ENCODE measurements around the gene TGM3.

The TGM3 gene

DNA sequence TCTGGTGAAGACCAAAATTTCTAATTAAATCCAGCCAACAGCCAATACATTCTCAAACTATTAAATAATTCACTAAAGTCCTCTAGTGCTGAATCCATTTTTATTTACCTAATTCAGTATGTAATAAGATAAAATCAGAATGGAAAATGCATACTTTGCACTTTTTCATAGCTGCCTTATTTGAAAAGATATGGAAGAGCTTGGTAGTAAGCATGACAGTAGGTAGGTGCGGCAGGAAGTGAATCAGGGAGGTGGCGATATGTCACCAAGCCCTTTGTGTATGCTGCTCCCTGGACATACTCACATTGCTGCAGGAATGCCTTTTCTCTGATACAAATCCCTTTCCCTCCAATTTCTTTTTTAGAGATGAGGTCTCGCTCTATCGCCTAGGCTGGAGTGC lies 10.2 kb upstream of the TGM3 start:
- DNase-seq, result no peak

DNA sequence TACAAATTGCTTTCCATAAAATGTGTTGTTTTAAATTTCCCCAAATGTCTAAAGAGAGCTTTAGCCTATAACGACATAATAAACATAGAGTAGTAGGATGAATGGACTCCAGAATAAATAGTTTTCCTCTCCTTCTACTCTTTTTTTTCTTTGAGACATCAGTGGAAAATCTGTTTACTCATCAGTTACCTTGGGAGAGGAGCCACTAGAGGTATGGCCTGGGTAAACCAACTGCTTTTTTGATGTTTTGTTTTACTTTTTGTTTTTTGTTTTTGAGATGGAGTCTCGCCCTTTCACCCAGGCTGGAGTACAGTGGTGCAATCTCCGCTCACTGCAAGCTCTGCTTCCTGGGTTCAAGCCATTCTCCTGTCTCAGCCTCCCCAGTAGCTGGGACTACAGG lies 8.3 kb upstream of the TGM3 start:
- DNase-seq, result no peak

DNA sequence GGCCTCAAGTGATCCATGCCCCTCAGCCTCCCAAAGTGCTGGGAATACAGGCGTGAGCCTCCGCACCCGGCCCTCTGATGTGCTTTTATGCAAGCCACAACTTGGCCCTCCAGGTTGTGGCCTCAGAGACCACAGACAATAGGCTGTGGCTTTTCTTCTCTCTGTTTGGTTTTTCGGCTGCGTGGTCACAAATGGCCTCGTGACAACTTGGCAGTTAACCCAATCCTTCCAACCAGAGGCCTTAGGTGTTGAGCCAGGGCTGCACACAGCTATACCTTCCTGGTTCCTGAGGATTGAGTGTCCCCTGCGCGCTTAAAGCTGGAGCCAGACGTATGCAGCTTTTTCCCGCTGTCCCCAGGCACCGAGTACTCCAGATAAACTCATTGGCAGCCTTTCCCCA lies 6.3 kb upstream of the TGM3 start:
- no peak for DNase-seq

DNA sequence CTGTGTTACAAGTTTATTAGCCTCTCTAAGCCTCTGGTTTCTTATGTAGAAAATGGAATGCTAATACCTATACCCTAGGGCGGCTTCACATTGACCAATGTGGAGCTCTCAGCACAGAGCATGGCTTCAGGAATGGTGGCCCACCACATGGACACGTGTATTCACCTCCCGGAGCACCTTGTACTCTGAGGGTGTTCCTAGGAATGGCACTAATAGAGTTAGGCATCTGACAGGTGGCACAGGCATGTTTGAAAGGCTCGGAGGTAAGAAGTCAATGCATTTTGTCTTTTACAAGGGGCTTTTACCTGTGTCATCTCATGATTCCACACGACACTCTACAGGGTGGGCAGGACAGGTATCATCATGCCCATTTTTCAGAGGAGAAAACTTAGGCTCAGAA lies 5.3 kb upstream of the TGM3 start:
- DNase-seq, result no peak

DNA sequence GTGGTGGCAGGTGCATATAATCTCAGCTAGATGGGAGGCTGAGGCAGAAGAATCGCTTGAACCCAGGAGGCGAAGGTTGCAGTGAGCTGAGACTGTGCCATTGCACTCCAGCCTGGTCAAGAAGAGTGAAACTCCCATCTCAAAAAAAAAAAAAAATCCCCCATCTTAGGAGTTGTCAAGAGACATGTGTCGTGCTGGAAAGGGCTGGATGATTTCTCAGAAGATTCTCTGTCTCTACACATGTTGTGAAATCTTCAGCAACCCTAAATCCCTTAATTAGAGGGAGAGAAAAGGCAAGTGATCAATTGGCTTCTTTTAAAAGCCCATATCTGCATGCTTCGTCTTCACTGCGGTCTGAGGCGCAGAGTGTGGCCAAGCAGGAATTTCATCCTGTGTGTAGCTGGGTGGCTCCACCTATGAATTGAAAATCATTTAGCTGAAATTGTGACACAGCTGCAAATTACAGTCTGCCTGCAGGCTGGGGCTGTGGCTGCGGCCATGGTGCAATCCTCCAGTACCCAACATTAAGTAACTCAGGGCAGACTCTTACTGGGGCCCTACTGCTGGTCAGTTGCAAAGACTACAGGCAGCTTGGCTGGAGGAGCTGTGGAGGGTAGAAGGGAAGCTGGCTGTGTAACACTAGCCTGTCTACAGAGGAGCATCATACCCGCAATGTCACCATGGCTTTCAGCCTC lies 3.2 kb upstream of the TGM3 start:
- DNase-seq, result no peak

DNA sequence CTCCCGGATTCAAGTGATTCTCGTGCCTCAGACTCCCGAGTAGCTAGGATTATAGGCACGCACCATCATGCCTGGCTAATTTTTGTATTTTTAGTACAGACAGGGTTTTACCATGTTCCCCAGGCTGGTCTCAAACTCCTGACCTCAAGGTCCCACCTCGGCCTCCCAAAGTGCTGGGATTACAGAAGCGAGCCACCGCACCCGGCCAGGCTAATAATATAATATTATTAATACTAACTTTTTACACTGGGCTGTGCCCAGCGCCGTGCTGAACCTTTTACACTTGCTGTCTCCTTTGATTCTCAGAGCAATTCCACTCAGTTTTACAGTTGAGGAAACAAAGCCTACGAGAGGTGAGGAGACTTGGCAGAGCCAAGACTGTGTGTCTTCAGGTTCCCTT lies 2.3 kb upstream of the TGM3 start:
- DNase-seq, result no peak

DNA sequence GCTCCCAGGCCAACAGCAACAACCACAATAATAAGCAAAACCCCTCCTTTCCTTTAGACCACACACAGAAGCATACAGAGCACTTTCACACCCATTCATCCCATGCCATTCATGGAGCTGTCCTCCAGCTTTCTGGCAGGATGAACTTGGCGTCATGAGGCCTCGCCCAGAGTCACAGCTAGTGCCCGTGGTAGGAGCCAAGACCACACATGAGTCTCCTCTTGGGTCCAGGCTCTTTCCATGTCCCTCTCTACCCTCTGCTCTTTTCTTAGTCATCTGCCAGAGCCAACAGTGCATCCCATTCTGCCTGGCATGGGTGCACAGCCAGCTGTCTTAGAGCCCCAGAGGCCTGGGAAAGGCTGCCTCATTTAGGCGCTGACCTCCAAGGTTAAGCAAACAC lies 1.8 kb upstream of the TGM3 start:
- DNase-seq, result no peak

DNA sequence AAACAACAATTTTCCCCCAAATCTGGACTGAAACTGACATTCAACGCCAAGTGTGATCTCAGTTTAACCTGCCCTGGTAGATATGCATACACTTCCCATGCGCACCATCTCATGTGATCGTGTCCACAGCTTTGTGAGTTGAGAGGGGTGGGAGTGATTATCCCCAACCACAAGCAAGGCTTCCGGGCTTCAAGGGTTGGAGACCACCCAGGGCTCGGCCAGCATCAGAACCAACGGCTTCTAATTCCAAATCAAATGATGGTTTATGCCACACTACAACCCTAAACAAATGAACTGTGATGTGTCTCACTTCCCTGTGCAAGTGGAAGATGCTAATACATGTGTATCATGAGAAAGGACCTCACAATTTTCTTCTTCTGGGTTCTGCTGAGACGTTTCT lies 515 bp upstream of the TGM3 start:
- no peak for DNase-seq

DNA sequence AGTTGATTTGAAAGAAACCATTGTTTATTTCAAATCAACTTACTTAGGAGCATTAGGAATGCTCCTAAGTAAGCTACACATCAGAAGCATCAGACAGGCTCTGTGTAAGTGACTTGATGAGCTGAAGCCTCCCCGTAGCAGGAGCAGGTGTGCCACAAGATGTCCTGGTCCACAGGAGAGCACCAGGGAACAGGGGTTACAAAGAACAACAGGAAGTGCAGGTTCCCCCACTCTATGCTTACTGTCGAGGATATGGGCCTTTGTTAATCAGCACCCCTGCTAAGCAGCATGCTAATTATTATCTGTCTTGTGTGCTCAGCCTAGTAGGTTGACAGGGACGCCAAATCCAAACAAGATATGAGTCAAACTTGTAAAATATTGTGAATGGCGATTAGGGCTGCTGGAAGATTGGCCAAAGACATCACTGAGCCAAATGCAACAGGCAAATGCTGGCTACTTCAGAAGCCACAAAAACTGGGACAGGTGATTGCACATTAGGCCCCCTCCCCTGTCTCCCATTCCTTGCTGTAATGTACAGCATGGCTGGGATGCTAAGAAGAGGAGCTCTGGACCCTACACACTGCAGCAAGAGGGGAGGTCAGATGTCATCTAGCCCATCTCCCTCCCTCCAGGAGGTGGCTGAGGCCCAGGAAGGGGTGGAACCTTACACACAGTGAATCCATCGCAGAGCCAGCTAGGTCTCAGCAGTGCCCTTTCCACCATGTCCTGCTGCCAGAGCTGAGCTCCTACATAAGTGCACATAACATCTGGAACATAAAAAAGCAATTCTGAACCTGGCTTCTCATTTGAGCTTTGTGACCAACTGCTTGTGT lies 939 bp downstream of the TGM3 start:
- no peak for DNase-seq

DNA sequence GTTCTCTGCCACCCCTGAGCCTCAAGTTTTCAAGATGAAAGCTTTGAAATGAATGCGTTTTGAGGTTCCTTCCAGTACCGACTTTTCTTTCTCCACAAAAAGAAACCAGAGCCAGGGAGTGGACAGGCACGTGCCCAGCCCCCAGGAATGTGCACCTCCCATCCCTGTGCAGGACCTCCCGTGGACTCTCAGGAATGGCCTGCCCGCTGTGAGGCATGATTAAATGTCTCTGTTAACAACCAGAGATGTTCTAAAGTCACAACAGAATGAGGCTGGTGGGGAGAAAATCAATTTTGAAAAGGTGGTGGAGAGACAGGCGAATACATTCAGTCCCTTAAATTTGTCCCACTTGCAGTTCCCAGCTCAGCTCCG lies 1.5 kb downstream of the TGM3 start:
- no peak for DNase-seq

DNA sequence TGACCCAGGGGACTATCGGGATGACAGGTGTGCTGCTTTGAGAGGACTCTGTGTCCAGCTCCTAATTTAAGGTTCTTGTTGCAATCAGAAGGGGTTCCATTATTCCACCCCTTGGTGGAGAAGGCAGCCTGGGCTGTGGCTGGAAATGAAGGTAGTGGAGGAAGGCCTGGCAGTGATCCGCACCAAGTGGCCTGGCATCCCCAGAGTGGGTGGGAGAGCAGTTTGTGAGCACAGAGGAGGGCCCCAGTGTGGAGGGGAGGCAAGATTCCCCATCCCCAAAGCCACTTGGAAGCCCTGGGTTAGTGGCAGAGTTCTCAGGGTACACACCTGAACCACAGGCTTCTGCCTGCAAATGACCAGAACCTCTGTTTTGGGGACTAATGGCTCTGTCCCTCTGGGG lies 2.3 kb downstream of the TGM3 start:
- DNase-seq, result no peak

DNA sequence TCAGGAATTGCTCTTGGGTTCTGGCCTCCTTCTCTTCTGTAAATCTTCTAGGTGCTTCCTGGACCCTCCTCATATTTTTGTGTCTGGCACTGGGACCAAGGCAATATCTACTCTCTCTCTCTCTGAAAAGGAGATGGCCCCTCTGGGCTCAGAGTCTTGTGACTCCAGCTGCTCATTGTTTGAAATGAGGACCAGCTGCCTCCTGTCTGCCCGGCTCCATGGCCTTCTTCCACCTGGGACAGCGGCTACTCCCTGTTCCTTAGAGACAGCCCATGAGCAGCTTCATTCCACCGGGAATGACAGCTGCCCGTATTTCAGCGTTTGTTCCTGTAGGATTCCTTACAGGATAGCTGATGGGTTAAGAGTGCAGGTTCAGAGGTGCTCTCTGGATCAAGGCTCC lies 2.9 kb downstream of the TGM3 start:
- no peak for DNase-seq

DNA sequence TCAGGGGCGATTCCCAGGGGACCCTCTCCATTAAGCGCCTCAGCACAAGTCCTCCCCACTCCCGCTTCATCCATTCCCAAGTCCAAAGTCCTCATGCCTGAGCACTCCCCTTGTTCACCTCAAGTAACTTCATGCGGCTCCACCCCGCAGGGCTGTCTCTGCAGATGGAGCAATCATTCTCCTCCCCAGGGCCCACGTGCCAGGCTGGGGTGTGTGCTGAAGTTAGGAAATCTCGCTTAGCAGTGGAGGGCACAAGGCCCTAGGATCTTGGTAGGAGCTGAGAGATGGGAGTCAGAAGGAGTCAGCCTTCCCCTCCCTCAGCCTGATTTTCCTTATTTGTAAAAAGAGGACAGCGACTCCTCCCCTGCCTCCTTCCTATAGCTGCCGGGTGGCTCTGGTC lies 3.5 kb downstream of the TGM3 start:
- no peak for DNase-seq

DNA sequence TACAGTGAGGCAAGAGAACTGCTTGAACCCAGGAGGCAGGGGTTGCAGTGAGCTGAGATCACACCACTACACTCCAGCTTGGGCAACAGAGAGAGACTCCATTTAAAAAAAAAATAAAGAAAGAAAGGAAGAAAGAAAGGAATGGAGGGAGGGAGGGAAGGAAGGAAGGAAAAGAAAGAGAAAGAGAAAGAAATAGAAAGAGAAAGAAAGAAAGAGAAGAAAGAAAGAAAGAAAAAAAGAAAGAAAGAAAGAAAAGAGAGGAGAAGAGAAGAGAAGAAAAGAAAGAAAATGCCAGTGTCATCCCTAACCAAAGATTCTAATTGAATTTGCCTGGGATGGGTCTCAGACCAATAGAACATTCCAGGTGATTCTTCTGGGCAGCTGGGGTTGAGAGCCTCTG lies 4.2 kb downstream of the TGM3 start:
- DNase-seq, result no peak

DNA sequence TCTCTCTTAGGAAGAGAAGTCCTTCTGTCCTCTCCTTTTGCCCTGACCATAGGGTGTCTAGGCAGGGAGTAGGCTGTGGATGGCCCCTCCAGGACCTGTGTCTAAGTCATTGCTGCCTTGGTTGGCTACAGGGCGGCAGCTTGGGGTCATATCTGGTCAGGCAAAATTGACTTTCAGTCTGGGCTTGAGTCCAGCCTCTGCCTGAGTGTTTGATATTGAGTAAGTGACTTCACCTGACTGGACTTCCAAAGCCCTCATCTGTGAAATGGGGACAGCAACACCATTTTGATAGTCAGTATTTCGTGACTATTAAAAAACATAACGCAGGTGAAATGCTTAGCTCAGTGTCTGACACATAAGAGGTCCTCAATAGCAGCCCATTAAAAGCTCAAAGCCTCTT lies 4.6 kb downstream of the TGM3 start:
- no peak for DNase-seq

DNA sequence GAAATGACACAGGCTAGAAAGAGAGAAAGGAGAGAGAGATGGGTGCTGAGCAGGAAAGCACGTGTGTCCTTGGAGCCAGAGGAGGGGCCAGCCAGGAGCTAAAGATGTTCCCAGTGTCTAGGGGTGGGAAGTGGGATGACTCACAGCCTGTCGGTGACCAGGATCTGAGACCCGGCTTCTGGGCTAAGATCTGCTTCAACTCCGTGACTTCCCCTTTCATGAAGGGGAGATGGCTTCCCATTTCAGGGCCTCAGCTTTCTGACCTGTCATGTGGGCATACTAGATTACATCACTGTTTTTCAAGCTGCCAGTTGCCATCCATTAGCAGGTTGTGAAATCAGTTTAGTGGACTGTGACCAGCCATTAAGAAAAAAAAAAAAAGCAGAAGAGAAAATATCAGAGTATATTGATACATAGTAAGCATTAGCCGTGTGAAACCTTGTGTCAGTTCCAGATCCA lies 5.4 kb downstream of the TGM3 start:
- DNase-seq, result no peak

DNA sequence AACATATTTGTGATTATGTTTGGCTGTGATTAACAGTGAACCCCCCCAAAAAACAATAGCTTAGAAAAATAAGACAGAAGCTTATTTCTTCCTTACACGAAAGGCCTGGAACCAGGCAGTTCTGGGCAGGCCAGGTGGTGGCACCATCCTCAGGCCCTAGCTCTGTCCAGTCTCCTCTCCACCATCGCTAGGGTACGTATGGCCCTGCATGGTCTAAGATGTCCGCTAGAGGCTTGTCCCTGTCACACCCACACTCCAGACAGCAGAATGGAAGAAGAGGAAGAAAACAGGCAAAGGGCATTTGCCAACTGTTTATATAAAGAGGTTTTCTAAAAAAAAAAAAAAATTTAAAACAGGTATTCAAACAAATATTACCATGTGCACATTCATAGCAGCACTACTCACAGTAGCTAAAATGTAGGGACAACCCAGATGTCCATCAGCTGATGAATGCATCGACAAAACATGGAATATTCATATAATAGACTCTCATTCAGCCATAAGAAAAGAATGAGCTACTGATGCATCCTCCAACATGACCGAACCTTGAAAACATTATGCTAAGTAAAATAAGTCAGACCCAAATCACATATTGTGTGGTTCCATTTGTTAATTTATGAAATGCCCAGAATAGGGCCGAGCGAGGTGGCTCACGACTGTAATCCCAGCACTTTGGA lies 6.7 kb downstream of the TGM3 start:
- DNase-seq, result no peak

DNA sequence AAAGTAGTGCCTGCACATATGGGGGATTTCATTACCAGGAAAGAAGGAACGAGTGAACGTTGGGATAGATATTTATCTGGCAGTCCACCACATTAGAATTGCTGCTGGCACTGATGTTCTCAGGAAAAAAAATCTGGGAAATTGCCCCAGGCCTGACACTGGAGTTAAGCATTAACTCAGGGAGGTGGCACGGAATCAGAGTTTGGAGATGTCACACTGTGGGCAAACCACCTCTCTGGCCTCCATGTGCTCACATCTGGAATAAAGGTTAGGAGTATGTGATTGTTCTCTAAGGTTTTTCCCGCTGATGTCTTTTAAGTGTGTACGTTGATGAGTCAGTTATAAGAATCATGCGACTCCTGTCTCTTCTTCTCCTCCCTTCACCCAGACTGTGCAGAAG lies 7.9 kb downstream of the TGM3 start:
- DNase-seq, result no peak

DNA sequence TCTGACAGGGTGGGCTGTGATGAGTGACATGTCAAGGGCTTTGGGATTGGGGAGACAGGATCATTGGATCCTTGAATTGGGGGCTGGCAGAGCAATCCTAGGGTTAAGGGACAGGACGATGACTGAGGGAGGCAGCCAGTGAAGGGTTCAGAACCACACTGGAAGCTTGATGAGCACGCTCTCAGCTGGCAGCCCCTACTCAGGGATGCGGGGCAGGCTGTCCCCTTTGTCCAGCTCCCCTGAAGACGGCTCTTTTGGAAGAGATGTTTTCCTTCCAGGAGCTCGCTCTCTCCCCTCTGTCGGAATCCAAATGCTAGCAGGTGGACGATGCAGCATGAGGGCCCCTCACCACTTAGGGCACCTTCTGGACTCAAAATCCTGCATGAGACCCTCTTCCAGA lies 8.4 kb downstream of the TGM3 start:
- DNase-seq, result no peak

DNA sequence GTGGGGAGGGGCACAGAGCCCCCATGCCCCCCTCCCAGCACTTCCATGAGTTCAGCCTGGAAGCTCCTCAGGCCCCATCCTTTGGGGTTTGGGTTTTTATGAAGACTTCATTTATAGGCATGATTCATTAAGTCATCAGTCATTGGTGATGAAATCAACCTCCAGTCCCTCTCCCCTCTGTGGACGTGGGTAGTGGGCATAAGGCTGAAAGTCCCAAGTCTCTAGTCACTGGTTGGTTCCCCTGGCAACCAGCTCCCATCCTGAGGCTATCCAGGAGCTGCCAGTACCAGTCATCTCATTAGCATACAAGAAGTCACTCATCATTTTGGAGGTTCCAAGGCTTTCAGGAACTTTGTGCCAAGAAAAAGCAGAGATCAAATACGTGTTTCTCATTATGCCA lies 9.2 kb downstream of the TGM3 start:
- DNase-seq, result no peak

DNA sequence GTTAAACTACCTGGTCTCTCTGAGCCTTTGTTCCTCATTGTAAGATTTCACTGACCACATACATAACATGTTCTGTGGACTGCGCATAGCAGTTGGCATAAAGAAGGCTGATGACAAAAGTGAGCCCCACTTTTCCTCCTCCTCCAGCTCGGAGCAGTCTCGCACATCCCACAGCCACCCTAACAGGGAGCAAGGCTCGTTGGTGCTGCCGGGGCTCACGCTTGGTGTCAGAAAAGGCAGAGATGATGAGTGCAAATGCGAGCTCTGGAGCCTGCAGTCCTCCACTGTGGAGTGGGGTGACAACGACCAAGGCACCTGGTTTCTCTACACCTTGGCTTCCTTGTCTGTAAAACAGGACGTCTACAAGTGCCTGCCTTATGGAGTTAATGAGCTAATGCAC lies 9.7 kb downstream of the TGM3 start:
- no peak for DNase-seq

DNA sequence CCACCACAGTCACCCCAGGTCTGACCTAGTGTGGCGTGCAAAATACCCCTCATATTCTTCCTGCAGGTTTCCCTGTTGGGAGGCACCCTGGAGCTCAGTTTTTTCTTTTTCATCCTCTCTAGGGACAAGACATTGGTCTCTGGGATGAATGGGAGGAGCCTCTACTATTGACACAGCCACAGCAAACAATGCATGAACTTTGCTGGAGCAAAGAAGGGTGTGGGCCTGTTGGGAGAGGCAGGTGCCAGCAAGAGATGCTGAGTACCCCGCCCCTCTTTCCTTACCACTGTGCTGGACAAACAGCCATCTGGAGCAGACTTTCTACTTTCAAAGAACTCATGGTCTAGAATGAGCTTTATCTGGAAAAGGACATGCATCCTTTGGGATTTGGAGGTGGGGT lies 10.1 kb downstream of the TGM3 start:
- DNase-seq, result no peak

DNA sequence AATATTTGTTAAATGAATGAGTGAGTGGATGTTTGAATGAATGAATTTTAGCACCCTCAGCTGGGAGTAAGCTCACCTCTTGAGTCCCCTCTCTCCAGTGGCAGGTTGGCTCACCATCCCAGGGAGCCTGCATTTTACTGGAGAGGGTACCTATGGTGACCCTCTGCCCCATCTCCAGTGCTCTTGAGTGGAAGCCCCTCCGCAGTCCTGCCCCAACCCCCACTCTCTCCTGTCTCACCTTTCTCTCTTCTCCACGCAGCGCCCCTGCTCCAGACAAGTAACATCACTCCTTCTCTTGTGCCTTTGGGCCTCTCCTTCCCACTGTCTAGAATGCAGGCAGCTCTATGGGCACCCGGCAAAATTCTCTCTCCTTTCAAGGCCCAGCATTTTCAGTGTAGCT lies 11.3 kb downstream of the TGM3 start:
- DNase-seq, result no peak

DNA sequence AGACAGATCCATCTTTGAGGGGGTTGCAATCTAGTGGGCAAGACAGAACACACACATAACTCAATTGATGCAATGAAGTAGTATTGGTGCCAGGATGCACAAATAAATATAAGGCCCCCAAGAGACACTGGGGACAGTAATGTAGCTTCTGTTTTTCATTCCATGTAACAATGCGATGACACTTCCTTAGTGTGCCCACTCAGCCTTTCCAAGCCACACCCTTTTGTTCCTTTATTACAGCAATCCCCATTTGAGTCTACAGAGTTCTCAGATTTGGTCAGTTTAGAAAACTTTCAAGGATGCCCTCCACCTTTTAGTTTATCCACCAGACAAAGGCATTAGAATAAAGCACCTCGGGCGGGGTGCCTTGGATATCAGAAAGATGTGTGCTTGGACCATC lies 15.5 kb downstream of the TGM3 start:
- DNase-seq, result no peak
